Measurements from ENCODE around the gene SLC5A5.
"Not testable (repeated sequence)": the region's sequence is repeated elsewhere in the genome, so short reads cannot be mapped to it uniquely, and the experiment has no call there.

SLC5A5 gene

GRCh38 chr19:17889609-17890214 lies 18.0 kb downstream of the SLC5A5 start:
- DNase-seq (ENCODE audit: extremely low read depth, low read depth): no peak
- no peak for TF ChIP-seq CTCF (IDR thresholded peaks at IDR 0.05; ENCODE audit: low read depth, low read length)

- TF ChIP-seq CTCF (IDR thresholded peaks at IDR 0.05; ENCODE audit: low read depth, low read length): no peak
- no peak for DNase-seq (ENCODE audit: extremely low read depth, low read depth)
These were observed 22.0 kb downstream of the SLC5A5 start for GRCh38 chr19:17893766-17894165.

- no peak for TF ChIP-seq CTCF (IDR thresholded peaks at IDR 0.05; ENCODE audit: low read depth, low read length)
- peak; percentile 7 for DNase-seq (ENCODE audit: extremely low read depth, low read depth)
These were observed 31.0 kb downstream of the SLC5A5 start for GRCh38 chr19:17902701-17903100.

GRCh38 chr19:17908244-17908643 lies 36.5 kb downstream of the SLC5A5 start:
- DNase-seq (ENCODE audit: extremely low read depth, low read depth): no peak
- no peak for TF ChIP-seq CTCF (IDR thresholded peaks at IDR 0.05; ENCODE audit: low read depth, low read length)

- no peak for DNase-seq (ENCODE audit: extremely low read depth, low read depth)
- TF ChIP-seq CTCF (IDR thresholded peaks at IDR 0.05; ENCODE audit: low read depth, low read length): no peak
These were observed 37.4 kb downstream of the SLC5A5 start for GRCh38 chr19:17909003-17909732.

- no peak for TF ChIP-seq CTCF (IDR thresholded peaks at IDR 0.05; ENCODE audit: low read depth, low read length)
- DNase-seq (ENCODE audit: extremely low read depth, low read depth): no peak
These were observed 39.1 kb downstream of the SLC5A5 start for GRCh38 chr19:17910791-17911360.

- DNase-seq (ENCODE audit: extremely low read depth, low read depth): no peak
- no peak for TF ChIP-seq CTCF (IDR thresholded peaks at IDR 0.05; ENCODE audit: low read depth, low read length)
These were observed 44.3 kb downstream of the SLC5A5 start for GRCh38 chr19:17915940-17916593.

GRCh38 chr19:17918151-17918550 lies 46.4 kb downstream of the SLC5A5 start:
- DNase-seq (ENCODE audit: extremely low read depth, low read depth): not testable (repeated sequence)

- DNase-seq (ENCODE audit: extremely low read depth, low read depth): not testable (repeated sequence)
These were observed 47.4 kb downstream of the SLC5A5 start for GRCh38 chr19:17919122-17919521.

Measured in AG09319 (cell line).